HG03064 (cell line): ENCODE measurements around the gene ZACN.
"Not testable (repeated sequence)": the region's sequence is repeated elsewhere in the genome, so short reads cannot be mapped to it uniquely, and the experiment has no call there.

Experiments used
- ATAC-seq: cut with Tn5 transposase; IDR thresholded peaks from one replicate; pipeline ENCODE4 v1.9.1; 2021; ENCODE audit warnings: low read depth; ENCODE audit not compliant: unreplicated experiment

ZACN gene

DNA sequence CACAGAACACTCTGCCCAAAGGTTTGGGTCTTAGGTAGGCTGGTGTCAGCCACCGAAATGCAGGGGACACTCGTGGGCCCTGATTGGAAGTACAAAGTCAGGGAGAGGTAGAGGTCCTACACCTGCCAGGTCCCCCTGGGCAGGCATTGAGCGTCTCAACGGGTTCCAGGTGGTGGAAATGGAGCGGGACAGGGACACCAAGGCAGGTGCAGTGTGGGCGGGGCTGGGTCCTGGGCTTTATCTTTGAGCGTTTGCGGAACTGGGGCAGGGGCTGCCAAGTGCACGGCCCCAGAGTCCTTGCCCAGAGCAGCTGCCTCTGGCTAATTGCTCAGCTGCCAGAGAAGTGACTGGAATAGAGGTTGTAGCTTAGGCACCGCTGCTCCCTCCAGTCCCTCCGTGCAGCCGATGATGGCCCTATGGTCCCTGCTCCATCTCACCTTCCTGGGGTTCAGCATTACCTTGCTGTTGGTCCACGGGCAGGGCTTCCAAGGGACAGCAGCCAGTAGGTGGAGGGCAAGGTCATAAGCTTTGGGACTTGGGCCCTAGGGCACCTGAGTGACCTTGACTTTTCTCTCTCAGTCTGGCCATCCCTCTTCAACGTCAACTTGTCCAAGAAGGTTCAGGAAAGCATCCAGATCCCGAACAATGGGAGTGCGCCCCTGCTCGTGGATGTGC, at the start of gene ZACN:
Gene ZACN (plus strand): TSS at position 323 of the 675 bp plus-strand sequence. CDS start 83 bp downstream, at position 406.
- ATAC-seq: no peak

DNA sequence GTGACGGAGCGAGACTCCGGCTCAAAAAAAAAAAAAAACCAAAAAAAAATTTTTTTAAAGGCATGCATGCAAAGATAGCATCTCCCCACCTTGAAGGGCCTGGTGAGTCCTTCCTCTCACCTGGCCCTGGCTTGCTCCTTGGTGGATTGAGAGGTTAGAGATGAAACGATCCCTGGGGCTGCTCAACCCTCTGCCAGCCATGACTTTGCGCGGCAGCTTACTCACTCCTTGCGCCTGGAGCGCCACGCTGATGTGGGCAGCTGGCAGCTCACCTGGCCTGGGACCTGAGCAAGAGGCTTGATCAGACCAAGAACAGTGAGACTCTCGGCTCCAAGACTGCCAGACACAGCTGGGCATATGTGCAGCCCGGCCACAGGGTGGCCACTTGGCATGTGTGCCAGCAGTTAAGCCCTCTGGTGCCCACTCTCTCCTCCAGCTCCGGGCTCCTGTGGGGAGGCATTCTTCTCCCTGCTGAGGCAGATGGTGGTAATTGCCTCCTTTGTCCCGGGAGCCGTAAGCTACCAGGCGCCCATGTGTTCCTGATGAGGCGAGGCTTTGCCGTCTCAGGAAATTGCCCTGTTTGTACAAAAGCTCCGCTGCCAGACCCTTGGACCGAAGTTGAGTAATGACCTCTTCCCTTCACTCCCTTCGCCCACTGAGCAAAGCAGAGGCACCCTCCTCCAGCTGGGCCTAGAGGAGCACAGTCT, 46.8 kb upstream of the ZACN start:
- ATAC-seq: no peak

DNA sequence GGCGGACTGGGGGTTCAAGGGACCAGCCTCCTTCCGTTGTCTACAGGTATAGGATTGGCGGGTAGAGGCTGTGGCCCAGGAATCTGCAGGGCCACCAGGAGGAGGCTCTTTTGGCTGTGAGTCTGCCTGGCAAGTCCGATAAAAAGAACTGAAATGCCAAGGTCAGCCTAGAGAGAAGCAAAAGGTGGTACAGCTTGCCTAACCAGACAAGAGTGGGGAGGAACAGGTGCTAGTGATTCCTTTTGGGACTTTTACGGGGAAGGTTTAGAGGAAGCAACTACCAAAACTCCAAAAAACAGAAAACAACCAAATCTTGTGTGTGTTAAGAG, 46.2 kb upstream of the ZACN start:
- ATAC-seq: no peak

DNA sequence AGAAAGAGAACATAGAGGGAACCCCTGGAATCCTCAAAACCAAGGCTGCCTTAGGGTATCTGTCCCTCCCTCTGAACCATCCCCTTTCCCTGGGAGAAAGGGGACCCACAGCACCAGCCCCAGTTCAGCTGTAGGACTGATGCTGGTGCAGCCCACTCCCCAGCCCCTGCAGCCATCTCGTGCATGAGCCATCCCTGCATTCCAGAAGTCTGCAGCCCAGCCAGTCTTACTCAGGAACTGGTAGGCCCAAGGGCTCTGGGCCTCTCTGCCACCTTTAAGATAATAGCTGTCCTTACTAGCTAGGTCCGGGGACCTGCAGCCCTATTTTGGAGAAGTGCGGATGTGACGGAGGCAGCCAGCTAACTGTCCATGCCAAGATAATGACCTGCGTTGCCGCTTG, 45.8 kb upstream of the ZACN start:
- ATAC-seq: no peak

DNA sequence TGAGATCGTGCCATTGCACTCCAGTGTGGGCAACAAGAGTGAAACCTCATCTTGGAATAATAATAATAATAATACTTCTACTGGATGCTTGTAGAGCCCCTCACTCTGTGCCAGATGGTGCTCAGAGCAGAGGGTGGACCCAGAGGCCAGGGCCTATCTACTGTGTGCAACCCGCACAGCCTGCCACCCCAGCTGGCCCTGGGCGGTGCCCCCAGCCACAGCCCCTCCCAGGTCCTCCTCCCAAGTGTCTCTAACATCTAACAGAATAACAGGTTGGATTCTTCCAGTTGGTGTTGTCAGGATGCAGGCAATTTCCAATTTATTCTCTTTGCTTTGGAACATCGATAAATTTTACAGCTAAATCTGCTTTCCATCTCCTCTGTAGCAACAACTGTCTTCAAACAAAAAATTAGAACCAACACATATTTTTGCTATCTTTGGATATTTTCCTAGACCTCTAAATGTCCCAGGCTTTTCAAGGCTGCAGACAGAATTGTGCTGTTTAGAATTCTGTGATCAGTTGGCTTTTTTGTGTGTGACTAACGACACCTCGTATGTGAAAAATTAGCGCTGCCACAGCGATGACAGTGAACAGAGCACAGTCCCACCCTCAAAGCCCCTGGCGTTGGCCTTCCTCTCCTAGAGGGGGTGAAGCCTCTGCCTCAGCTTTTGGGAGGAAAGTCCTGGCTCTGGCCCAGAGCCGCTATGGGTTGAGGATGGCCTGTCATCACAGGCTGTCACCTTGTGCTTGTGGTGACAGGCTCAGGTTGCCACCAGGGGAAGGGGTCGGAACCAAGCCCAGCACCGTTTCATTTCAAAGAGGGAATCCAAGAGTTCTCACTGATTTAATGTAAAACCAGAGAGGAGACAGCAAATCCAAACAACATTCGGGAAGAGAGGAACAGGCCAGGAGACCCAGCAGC, 44.3 kb upstream of the ZACN start:
- no peak for ATAC-seq

DNA sequence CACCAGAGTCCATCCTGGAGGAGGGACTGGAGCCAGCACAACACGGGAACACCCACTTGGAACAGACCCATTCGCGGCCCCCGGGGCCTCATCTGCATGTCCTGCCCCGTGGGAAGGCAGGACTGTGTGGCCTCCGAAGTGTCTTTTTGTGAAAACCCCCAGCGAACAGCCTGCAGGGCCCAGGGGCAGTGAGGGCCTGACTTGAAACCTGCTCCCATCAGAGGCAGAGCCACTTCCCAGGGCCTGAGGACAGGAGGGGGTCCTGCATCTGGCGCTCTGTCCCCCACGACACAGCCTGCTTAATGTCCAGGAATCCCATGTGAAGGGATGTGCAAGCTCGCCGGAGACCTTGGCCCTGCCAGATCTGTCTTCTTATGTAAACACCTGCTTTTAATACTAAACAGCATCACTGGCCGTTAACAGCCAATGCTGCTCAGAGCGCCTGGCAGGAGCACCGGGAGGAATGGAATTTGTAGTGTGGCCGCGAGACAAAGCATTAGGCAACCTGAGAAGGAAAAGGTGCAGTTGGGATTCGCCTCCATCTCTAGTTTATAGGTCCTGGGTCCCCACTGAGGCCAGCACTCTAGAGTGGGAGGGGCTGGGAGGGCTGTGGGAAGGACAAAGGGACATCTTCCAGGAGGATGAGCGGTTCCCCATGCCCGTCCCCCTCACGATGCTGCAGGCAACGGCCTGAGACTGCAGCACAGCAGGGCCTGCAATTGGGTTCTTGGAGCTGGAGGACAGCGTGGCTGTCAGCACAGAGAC, 42.3 kb upstream of the ZACN start:
- no peak for ATAC-seq

DNA sequence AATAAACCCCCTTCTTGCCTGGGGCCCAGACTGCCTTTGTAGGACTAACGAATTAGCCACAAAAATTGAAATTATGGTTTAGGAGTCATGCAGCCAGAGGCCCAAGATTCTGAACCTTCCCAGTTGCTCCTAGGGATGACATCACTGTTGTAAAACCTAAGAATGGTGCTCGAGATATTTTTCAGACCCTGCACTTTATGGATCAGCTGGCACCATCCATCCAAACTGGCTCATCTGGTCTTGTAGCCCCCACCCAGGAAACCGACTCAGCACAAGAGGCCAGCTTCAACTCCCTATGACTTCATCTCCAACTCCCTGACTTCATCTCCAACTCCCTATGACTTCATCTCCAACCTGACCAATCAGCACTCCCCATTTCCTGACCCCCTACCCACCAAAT, 40.9 kb upstream of the ZACN start:
- ATAC-seq: no peak

DNA sequence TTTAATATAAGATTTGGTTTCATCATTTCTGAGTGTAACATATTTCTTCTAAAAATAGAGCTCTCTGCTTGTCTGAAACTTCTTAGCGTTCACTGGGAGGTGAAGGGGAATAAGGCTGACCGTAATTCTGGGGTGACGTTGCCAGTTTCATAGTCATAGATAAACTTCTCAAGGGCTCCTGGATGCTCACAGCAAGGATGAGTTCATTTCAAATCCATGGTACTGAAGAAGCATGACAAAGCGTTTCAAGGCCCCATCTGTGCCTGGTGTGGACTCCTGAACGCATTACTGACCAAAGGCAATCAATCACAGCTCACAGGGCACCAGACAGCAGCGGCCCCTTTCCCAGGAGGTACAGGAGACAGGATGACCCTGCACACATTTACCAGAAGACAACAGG, 39.9 kb upstream of the ZACN start:
- ATAC-seq: no peak

DNA sequence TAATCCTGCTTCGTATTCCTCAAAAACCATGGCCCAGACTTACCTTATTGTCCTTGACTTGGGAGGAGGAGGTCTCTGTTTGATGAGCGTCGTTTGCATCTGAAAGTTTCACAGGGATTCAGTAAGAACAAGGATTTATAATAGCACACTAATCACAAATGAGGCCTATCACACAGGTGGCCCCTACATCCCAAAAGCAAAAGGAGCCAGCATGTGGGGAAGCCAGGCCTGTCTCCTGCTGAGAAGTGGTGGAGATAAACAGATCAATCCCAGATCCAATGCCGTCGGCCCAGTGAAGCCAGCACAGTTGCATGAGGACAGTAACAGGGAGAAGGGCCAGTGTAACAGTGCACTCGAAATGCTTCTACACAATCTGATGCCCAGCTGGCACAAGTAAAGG, 38.6 kb upstream of the ZACN start:
- no peak for ATAC-seq

DNA sequence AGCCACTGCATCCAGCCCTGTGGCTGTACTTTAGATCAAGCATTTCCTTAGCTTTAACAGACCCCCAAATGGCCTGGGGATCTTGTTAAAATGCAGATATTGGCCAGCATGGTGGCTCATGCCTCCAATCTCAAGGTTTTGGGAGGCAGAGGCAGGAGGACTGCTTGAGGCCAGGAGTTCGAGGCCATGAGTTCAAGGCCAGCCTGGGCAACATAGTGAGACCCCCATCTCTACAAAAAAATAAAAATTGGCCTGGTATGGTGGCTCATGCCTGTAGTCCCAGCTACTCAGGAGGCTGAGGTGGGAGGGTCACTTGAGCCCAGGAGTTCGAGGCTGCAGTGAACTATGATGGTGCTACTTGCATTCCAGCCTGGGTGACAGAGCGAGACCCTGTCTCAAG, 36.1 kb upstream of the ZACN start:
- ATAC-seq: not testable (repeated sequence)

DNA sequence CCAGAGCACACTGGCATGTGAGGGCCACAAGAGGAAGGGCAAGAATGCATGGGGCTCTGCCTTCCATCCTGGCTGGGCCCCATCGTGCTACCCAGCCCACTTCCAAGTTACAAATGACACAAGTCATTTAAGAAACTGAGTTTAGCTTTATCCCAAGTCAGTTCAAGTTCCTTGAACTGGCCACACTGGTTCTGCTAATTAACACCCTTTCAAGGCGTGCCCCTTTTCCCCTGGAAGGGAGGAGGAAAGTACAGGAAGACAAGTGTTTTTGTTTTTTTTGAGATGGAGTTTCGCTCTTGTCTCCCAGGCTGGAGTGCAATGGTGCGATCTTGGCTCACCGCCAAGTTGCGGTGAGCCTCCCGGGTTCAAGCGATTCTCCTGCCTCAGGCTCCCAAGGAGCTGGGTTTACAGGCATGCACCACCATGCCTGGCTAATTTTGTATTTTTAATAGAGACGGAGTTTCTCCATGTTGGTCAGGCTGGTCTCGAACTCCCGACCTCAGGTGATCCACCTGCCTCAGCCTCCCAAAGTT, 34.4 kb upstream of the ZACN start:
- not testable (repeated sequence) for ATAC-seq

DNA sequence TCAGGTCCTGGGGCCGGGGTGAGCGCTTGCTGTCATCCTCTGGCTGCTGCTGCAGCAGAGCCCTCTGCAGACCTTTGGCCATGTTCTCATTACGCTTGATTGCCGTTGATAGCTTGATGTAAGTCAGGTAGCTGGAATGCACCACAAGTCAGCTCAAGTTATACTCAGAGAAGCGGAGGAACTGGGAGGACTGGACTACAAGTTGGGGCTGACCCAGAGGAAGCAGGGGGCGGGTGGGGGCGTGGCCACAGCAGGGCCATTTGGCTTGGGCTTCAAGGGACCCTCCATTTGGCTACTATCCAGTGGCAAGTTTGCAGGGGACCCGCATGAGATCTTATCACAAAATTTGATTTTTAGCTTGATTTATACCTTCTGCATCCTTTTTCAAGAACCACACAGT, 32.9 kb upstream of the ZACN start:
- ATAC-seq: no peak

DNA sequence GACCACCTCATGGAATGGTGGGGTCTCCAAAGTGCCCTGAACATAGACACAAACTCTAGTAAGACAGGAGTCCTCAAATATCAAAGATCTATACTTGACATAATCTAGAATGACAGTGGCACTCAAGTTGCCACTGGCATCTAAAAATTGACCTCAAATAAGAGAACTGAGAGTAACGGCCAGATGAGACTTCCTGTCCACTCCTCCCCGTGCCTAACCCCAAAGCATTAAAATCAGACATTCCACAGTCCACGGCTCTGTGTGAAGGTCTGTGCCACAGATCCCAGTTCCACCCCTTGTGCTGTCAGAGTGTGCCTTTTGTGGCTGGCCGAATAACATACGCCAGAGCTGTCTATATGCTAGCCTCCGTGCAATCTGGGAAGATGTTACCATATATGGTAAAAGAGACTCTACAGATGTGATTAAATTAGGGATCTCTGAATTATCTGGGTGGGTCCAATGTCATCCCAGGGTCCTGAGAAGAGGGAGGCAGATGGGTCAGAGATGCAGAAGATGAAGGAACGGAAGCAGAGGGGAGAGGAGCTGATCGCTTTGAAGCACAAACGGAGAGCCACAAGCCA, 30.9 kb upstream of the ZACN start:
- ATAC-seq: no peak

DNA sequence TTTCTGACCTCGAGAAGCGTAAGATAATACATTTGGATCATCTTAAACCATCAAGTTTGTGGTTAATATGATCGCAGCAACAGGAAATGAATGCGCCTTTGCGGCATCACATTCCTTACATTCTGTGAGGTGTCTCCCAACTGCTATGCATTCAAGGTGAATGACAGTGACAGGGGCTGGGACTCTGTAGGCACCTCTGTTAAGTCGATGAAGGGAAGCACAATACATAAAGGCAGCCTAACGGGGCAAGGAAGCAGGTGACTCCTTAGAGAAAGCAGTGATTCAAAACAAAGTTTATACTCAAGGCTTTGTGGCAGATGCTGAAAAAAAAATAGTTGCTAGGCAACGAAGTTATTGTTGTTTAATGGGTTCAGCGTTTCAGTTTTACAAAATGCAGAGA, 30.3 kb upstream of the ZACN start:
- no peak for ATAC-seq

DNA sequence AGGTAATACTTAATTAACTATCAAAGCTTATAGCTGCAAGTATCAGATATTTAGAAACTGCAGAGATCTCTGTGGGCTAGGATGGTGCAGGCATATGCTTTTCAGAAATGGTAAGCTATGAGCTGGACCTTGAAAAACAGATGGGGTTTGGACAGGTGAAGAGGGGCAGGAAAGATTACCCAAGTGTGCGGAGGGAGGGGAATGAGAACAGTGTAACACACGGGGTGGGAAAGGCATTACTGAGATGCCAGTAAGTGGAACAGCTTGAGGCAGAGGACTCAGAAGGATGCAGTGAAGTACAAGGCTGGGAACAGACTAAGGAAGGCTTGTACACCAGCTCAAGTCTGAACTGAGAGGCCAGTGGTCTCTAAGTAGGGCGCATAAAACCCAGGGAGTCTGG, 29.7 kb upstream of the ZACN start:
- ATAC-seq: no peak

DNA sequence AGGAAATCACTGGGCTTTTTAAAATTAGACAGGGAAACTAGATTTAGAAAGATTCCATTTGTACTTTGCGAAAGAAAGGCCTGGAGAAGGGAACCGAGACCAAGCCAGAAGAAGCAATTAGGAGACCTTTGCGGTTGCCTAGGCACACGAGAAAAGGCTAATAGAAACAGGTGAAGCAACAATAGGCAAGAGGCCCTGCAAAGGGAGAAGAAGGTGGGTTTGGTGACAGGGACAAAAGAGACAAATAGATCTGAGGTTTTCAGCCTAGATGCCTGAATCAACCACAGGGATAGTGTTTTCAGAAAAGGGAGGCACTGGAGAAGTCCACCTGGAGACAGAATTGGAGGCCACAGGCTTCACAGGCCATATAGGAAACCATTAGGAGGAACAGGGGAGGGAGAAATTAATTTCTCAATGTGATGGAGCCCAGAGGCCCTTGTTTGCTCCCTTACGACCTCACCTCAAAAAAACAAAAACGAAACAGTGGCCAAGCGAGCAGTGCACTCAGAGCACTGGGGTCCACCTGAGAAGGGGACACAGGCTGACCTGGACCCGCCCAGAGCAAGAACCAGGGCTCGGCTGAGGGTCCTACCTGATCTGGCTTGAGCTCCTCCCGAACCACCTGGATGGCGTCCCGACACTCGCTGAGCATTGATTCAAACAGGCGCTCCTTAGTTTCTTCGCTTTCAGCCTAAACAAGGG, 29.0 kb upstream of the ZACN start:
- ATAC-seq: no peak

DNA sequence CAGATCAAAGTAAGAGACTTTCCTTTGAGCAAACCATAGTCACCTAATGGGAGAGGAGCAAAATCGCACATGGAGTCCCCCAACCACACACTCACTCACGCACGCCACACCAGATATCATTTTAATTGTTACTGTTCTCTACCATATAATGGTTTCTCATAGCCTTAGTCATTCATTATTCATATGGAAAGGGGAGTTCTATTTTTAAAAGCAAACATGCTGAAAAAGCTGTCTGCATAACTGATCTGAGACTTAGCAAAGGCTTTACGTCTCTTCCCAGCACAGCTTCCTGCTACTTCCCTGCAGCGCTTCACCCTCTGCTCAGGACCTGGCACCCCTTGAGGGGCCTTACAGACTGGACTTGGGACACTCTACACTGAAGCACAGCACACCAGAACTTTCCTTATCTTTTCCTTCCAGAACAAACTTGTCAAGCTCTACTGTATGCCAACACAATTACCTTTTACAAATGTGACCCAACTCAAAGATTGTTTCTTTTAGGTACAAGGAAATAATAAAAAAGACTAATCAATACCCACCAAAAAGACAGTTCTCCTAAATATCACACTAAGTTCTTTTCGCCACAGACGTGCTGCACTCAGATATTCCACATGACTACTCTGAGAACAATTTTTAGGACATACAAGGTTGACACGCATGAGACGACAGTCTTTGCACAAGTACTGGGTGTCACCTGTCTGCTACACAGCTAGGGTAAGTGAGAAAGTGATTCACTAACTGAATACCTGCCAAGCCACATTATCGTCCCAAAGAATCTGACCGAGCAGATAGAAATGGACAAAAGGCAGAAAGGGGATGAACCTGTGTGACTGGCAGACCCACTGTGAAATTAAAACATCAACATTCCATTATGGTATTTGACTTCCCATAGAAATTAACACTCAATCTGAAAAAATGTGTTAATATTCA, 28.2 kb upstream of the ZACN start:
- ATAC-seq: no peak

DNA sequence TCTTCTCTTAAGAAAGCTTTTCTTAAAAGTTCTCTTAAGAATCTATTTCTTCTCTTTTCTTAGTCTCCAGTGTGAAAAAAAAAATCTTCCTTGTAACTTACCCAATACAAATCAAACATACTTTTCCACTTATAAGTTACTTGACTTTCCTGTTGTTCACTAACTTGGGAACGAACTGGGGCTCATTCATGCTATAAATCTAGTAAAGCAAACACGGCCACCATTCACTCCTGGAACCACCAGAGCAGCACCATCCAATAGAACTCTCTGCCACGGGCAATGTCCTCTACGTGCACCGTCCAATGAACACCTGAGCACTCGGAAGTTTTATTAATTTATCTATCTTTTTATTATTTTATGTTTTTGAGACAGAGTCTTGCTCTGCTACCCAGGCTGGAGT, 27.4 kb upstream of the ZACN start:
- no peak for ATAC-seq
